GM19467 (cell line): ENCODE data around the gene TFAP2E.
A peak's percentile ranks its signal among the peaks of the same experiment; 100 is the strongest.
"Not testable (repeated sequence)": the region's sequence is repeated elsewhere in the genome, so short reads cannot be mapped to it uniquely, and the experiment has no call there.

ENCODE experiments used
- ATAC-seq: cut with Tn5 transposase; IDR thresholded peaks from one replicate; pipeline ENCODE4 v1.9.1; 2021; ENCODE audit warnings: mild to moderate bottlenecking, moderate library complexity; ENCODE audit not compliant: unreplicated experiment

The TFAP2E gene

GRCh38 chr1:35571263-35571662 is 1.9 kb upstream of the TFAP2E start:
- ATAC-seq, result no peak

DNA sequence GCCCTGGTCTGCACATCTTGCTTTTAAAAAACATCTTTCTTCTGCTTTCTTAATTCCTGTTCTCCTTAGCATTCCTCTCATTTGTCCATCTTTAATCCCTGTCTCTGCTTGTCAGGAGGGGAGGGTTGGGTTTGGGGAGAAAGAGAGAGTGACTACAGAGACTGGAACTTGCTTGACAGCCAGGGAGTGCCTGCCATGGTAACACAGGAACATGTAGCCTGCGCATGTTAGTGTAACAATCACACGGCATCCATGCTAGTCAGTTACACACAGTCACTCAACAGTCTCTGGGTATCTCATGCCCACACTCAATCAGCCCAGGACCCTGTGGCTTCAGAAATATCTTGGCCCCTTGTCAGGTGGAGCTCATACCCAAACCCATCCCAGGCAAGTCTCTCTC is 818 bp upstream of the TFAP2E start:
- ATAC-seq, result no peak

GRCh38 chr1:35574125-35574654 is 1.1 kb downstream of the TFAP2E start:
- no peak for ATAC-seq

DNA sequence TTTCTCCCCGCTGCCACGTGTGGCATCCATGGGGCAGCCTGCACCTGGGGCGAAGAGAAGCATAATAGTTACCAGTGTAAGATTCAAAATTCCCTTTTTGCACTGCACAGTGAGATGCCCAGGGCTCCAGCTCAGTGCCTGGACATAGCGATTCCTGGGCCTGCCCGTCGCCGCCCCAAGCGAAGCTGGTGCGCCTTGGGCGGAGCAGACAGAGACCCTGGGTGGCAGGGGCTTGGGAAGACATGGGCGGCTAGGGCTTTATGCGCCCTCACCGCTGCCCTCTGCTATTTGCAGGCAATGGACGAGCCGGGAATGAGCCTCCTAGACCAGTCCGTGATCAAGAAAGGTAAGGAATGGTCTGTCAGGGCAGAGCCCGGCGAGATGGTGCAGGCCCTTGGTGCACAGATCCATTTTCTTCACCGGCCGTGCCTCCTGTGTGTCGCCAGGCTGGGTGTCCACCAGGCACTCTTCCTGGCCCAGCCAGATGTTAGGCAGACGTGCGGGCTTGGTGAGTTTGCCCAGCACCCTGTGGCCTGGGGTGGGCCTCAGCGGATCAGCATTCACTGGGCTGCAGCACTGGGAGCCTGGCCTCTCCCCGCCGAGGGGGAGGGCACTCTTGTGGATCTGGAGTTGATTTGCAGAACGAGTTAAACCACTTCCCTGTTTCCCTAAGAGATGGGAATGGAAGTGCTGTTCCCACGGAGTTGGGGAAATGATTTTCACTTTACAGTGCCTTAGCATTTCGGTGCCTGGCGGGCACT is 1.7 kb downstream of the TFAP2E start:
- no peak for ATAC-seq

GRCh38 chr1:35575416-35575958 is 2.4 kb downstream of the TFAP2E start:
- ATAC-seq, result no peak

DNA sequence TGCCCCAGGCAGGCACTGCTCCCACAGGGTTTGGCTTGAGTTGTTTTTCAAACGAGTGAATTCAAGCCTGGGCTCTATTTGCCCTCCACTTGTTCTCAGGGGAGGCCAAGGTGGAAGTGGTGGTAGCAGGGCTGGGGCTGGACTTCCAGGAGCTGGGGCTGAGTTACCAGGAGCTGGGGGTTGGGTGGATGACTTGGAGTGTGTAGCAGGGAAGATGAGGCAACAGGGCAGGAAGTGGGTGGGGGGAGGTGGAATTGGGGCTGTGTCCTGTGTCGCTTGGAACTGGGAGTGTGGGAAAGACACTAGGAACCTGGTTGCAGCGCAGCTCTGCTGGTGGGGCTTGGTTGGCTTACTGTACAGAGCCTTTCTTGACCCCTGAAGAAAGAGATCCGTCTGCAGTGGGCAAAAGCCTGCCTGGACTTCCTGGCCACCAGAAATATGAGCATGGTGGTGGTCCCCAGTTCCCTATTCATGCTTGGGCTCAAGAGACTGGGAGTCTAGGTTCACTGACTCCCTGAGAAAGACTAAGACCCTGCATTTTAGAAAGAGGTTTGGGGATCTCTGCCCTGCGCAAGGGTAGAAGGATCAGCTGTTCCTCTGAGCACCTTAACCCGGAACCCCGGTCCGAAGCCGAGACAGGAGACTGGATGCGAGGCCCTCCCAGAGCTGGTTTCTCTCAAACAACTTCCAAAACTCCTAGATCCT is 3.1 kb downstream of the TFAP2E start:
- ATAC-seq, result no peak

GRCh38 chr1:35576766-35577070 is 3.6 kb downstream of the TFAP2E start:
- ATAC-seq, result not testable (repeated sequence)

DNA sequence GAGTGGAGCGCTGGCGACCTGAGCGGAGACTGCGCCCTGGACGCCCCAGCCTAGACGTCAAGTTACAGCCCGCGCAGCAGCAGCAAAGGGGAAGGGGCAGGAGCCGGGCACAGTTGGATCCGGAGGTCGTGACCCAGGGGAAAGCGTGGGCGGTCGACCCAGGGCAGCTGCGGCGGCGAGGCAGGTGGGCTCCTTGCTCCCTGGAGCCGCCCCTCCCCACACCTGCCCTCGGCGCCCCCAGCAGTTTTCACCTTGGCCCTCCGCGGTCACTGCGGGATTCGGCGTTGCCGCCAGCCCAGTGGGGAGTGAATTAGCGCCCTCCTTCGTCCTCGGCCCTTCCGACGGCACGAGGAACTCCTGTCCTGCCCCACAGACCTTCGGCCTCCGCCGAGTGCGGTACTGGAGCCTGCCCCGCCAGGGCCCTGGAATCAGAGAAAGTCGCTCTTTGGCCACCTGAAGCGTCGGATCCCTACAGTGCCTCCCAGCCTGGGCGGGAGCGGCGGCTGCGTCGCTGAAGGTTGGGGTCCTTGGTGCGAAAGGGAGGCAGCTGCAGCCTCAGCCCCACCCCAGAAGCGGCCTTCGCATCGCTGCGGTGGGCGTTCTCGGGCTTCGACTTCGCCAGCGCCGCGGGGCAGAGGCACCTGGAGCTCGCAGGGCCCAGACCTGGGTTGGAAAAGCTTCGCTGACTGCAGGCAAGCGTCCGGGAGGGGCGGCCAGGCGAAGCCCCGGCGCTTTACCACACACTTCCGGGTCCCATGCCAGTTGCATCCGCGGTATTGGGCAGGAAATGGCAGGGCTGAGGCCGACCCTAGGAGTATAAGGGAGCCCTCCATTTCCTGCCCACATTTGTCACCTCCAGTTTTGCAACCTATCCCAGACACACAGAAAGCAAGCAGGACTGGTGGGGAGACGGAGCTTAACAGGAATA is 4.2 kb downstream of the TFAP2E start:
- ATAC-seq, result peak; percentile 67

DNA sequence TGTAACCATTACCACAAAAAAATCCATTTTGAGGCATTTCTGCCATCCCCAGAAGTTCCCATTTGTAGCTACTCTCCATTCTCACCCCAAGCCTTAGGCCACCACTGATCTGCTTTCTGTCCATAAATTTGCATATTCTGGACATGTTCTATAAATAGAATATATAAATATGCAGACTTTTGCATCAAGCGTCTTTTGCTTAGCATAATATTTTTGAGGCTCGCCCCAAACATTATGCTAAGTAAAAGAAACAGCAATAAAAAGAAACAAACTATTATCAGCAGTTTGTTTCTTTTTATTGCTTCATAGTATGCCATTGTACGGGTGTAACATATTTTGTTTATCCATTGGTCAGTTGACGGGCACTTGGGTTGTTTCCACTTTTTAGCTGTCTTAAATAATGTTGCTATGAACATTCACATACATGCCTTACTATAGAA is 7.9 kb downstream of the TFAP2E start:
- ATAC-seq, result no peak

GRCh38 chr1:35581621-35582020 is 8.5 kb downstream of the TFAP2E start:
- not testable (repeated sequence) for ATAC-seq

DNA sequence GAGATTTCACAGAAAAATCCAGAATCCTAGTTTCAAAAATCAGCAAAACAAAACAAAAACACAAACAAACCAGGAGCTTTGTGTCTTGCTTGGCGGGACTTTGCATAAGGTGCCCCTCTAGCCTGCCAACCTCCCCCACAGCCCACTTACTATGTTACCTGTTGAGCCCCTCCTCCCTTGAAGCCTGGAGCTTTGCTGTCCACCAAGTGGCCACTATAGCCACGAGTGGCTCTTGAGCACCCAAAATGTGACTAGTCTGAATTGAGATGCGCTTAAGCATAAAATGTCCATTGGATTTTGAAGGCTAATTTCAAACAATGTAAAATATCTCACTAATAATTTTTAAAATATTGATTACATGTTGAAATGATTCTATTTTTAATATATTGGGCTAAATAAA is 12.2 kb downstream of the TFAP2E start:
- no peak for ATAC-seq

DNA sequence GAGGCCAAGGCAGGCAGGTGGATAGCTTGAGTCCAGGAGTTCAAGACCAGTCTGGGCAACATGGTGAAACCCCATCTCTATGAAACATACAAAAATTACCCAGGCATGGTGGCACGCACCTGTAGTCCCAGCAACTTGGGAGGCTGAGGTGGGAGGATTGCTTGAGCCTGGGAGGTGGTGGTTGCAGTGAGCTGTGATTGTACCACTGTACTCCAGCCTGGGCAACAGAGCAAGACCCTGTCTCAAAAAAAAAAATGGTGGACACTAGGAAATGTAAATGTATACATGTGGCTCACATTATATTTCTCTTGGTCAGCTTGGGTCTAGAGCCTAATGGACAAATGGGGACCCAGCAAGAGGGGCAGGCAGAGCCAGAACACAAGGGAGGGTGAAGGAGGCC is 12.7 kb downstream of the TFAP2E start:
- ATAC-seq, result not testable (repeated sequence)

GRCh38 chr1:35586808-35587207 is 13.7 kb downstream of the TFAP2E start:
- ATAC-seq, result no peak

DNA sequence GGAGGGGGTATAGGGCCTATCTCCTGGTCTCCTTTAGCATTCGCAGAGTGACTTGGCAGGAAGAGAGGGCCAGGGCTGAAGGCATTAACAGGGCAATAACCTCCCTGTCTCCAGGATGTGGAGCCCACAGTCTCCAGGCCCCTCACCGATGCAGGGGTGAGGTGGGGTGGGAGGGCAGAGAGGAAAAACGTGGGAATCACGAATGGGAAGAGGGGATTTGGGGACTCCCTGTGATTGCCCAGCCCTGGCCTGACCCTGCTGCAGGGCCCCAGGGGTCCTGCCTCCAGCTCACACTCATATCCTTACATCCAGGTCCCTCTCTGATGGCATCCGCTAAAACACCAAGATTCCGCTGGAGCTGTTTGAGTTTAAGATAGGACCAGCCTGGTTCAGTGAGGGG is 14.6 kb downstream of the TFAP2E start:
- no peak for ATAC-seq

- ATAC-seq, result no peak
These were observed 15.2 kb downstream of the TFAP2E start for GRCh38 chr1:35588197-35588910.

- ATAC-seq, result no peak
These were observed 16.7 kb downstream of the TFAP2E start for GRCh38 chr1:35589516-35590427.

- no peak for ATAC-seq
These were observed 17.4 kb downstream of the TFAP2E start for GRCh38 chr1:35590476-35591040.

DNA sequence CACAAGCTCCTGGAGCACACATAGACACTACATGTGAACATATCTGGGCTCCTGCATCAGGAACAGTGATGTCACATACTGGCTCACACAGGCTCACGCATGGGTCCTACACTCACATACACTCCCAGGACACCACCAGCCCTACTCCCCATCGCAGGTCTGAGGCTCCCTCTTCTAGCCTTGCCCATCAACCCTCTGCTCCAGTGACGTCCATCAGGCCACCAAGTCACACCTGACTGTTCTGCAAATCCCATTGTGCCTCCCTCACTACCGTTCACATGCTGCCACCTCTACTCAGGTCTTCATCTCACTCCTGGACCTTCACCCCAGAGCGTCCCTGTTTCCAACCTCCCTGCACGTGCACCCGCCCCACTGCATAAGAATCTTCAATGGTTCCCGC is 18.1 kb downstream of the TFAP2E start:
- no peak for ATAC-seq
